HPDE6-E6E7 (cell line): ENCODE data around the gene STK24.

Source experiments
- DNase-seq: peaks from one replicate; pipeline ENCODE4 v3.0.0; 2011; ENCODE audit warnings: missing footprints; ENCODE audit errors: extremely low spot score

The STK24 gene

GRCh38 chr13:98512774-98513665 is 63.9 kb downstream of the STK24 start:
- DNase-seq, result no peak

GRCh38 chr13:98511435-98511834 is 65.5 kb downstream of the STK24 start:
- DNase-seq, result no peak

- DNase-seq, result no peak
These were observed 66.8 kb downstream of the STK24 start for GRCh38 chr13:98510156-98510509.

GRCh38 chr13:98509271-98510155 is 67.4 kb downstream of the STK24 start:
- DNase-seq, result peak; percentile 72

GRCh38 chr13:98508685-98509084 is 68.2 kb downstream of the STK24 start:
- no peak for DNase-seq

- no peak for DNase-seq
These were observed 68.6 kb downstream of the STK24 start for GRCh38 chr13:98508280-98508679.

GRCh38 chr13:98507282-98507797 is 69.6 kb downstream of the STK24 start:
- DNase-seq, result no peak

- no peak for DNase-seq
These were observed 70.1 kb downstream of the STK24 start for GRCh38 chr13:98506728-98507230.

GRCh38 chr13:98506322-98506721 is 70.6 kb downstream of the STK24 start:
- DNase-seq, result no peak

GRCh38 chr13:98505217-98505616 is 71.7 kb downstream of the STK24 start:
- DNase-seq, result no peak

- no peak for DNase-seq
These were observed 72.4 kb downstream of the STK24 start for GRCh38 chr13:98504371-98504963.

- no peak for DNase-seq
These were observed 72.9 kb downstream of the STK24 start for GRCh38 chr13:98504029-98504351.

- no peak for DNase-seq
These were observed 73.5 kb downstream of the STK24 start for GRCh38 chr13:98503175-98504028.

- DNase-seq, result no peak
These were observed 75.9 kb downstream of the STK24 start for GRCh38 chr13:98500963-98501421.

- no peak for DNase-seq
These were observed 79.9 kb downstream of the STK24 start for GRCh38 chr13:98496966-98497365.

GRCh38 chr13:98496479-98496791 is 80.5 kb downstream of the STK24 start:
- DNase-seq, result no peak

GRCh38 chr13:98495627-98496478 is 81.1 kb downstream of the STK24 start:
- DNase-seq, result no peak

- no peak for DNase-seq
These were observed 82.1 kb downstream of the STK24 start for GRCh38 chr13:98494769-98495168.

- DNase-seq, result no peak
These were observed 83.7 kb downstream of the STK24 start for GRCh38 chr13:98493042-98493712.
